Testis (tissue), 2 donors: ENCODE measurements around the gene IL15RA.

ENCODE experiments used
- CTCF ChIP-seq, 3 experiments: fragments of 450-650 bp in 2 of 3; fragments of 200-600 bp in 1 of 3; sonication (generic) in 1 of 3; IDR thresholded peaks; one replicate each; pipeline ENCODE4 v1.5.1; 2016 to 2019; ENCODE audit warnings: antibody characterized with exemption in 3 of 3, mild to moderate bottlenecking in 2 of 3, moderate library complexity in 1 of 3
- POLR2A ChIP-seq: fragments of 450-650 bp; IDR thresholded peaks from one replicate; pipeline ENCODE4 v1.6.1; 2017; ENCODE audit warnings: antibody characterized with exemption, mild to moderate bottlenecking, moderate library complexity

GRCh38 chr10:5910323-5911100 lies 66.8 kb downstream of the IL15RA start:
- TF ChIP-seq CTCF (IDR thresholded peaks at IDR 0.05) = no peak
- TF ChIP-seq POLR2A = no peak
